Ecto neural progenitor cell (in vitro differentiated cells): ENCODE data around the gene UBTF.
"Not testable (repeated sequence)": the region's sequence is repeated elsewhere in the genome, so short reads cannot be mapped to it uniquely, and the experiment has no call there.

Experiments used
- DNase-seq: peaks from one replicate; pipeline ENCODE4 v3.0.0-alpha.2; 2018; ENCODE audit warnings: low spot score

The UBTF gene

GRCh38 chr17:44241106-44241624 lies 21.7 kb upstream of the UBTF start:
- DNase-seq: no peak

GRCh38 chr17:44237886-44238285 lies 18.4 kb upstream of the UBTF start:
- DNase-seq: not testable (repeated sequence)

GRCh38 chr17:44236444-44236991 lies 17.0 kb upstream of the UBTF start:
- no peak for DNase-seq

- DNase-seq: no peak
These were observed 16.1 kb upstream of the UBTF start for GRCh38 chr17:44235583-44235936.

- no peak for DNase-seq
These were observed 14.1 kb upstream of the UBTF start for GRCh38 chr17:44233582-44233981.

GRCh38 chr17:44232061-44232460 lies 12.6 kb upstream of the UBTF start:
- DNase-seq: no peak

GRCh38 chr17:44230140-44230539 lies 10.7 kb upstream of the UBTF start:
- DNase-seq: no peak

GRCh38 chr17:44229090-44229489 lies 9.6 kb upstream of the UBTF start:
- DNase-seq: no peak

- no peak for DNase-seq
These were observed 4.1 kb upstream of the UBTF start for GRCh38 chr17:44223541-44224071.

- DNase-seq: peak; percentile 86
These were observed 2.8 kb upstream of the UBTF start for GRCh38 chr17:44222112-44222869.

GRCh38 chr17:44221862-44222111 lies 2.3 kb upstream of the UBTF start:
- no peak for DNase-seq

GRCh38 chr17:44221084-44221861 lies 1.8 kb upstream of the UBTF start:
- peak; percentile 89 for DNase-seq

- peak; percentile 76 for DNase-seq
These were observed 973 bp upstream of the UBTF start for GRCh38 chr17:44220213-44221083.

- peak; percentile 91 for DNase-seq
These were observed 313 bp downstream of the UBTF start for GRCh38 chr17:44219108-44219615.

- no peak for DNase-seq
These were observed 949 bp downstream of the UBTF start for GRCh38 chr17:44218344-44219107.

GRCh38 chr17:44217738-44218343 lies 1.6 kb downstream of the UBTF start:
- no peak for DNase-seq

- no peak for DNase-seq
These were observed 2.8 kb downstream of the UBTF start for GRCh38 chr17:44216694-44217093.

- no peak for DNase-seq
These were observed 3.3 kb downstream of the UBTF start for GRCh38 chr17:44216173-44216572.

- DNase-seq: no peak
These were observed 4.6 kb downstream of the UBTF start for GRCh38 chr17:44214896-44215295.

- DNase-seq: no peak
These were observed 5.3 kb downstream of the UBTF start for GRCh38 chr17:44214230-44214494.
